Calu3 (cell line): ENCODE data around the gene SCUBE3. TPM values are rescaled to one million over a fixed set of nuclear protein-coding genes. Genes with fewer than 3 reads are reported as not detected.

Source experiments
- BruUV-seq: library from RNA; stranded (reverse); fragments of 400-500 nt; replicated peaks from 2 replicates; lab custom pipeline; 2021; lab: Mats Ljungman, UMichigan
- CTCF ChIA-PET: fragments of 300-600 bp; sonication (Branson Sonifier 250); formaldehyde crosslinking; loops from one replicate; lab custom pipeline; 2022; ENCODE audit warnings: antibody characterized with exemption; lab: Charles Lee
- DNase-seq: peaks from one replicate; pipeline ENCODE4 v3.0.0; 2022
- H3K27ac Mint-ChIP-seq: one replicate; pipeline ENCODE4 v1.8.0; 2022; ENCODE audit warnings: mixed read lengths; ENCODE audit not compliant: unreplicated experiment
- H3K27me3 Mint-ChIP-seq: one replicate; pipeline ENCODE4 v1.8.0; 2022; ENCODE audit warnings: mixed read lengths; ENCODE audit not compliant: unreplicated experiment
- H3K36me3 Mint-ChIP-seq: one replicate; pipeline ENCODE4 v1.8.0; 2022; ENCODE audit warnings: mild to moderate bottlenecking, moderate library complexity, mixed read lengths; ENCODE audit not compliant: insufficient read depth, unreplicated experiment
- H3K4me1 Mint-ChIP-seq: one replicate; pipeline ENCODE4 v1.8.0; 2022; ENCODE audit warnings: mild to moderate bottlenecking, low read depth, mixed read lengths; ENCODE audit not compliant: unreplicated experiment
- H3K4me3 Mint-ChIP-seq: one replicate; pipeline ENCODE4 v1.8.0; 2022; ENCODE audit warnings: mild to moderate bottlenecking, low read depth, moderate library complexity, mixed read lengths; ENCODE audit not compliant: unreplicated experiment
- H3K9me3 Mint-ChIP-seq: one replicate; pipeline ENCODE4 v1.8.0; 2022; ENCODE audit warnings: low read depth, mixed read lengths; ENCODE audit not compliant: unreplicated experiment
- intact Hi-C: fragments of 100-400 bp; cut with micrococcal nuclease; formaldehyde crosslinking; loops from one replicate; pipeline ENCODE4 v1.10.0; 2022; ENCODE audit not compliant: unreplicated experiment
- total RNA-seq: library from RNA; stranded (reverse); gene quantifications from 2 replicates; pipeline ENCODE4 v1.2.3, GENCODE V29; 2022
- TF ChIP-seq, protein P1 (sequence below): fragments of 200-600 bp; IDR thresholded peaks from one replicate; pipeline ENCODE4 v1.8.0; 2022; ENCODE audit warnings: antibody characterized with exemption; ENCODE audit not compliant: unreplicated experiment

Gene SCUBE3
- total RNA-seq, 1 experiment from 2014 or later, result 0.47 TPM

DNA sequence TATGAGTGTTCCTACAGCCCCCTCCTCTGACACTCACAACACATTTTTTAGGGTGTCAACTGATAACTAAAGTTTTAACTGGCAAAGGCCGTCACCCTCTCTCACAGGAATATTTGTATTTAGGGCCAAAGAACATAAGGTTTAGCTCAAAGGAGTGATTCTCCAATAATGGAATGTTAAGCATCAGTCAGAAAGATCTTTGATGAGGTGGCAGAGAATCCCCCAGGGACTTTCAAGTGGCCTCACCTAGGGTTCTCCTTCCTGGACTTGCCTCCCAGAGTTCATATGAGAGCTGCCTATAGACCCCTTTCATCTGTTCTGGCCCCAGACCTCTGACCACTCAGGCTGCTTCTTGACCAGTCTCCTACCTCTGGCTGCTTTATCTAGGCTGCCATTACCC, 7.4 kb upstream of the SCUBE3 start:
- Mint-ChIP-seq H3K4me1 (peaks cover 17% of the 10 kb centered on the region), H3K4me3 (no peak overlapping the region), H3K9me3 (no peaks in the 10 kb centered on the region), H3K27me3 (peaks cover 71% of the 10 kb centered on the region), H3K36me3 (no peaks in the 10 kb centered on the region), H3K27ac (no peak overlapping the region)
- BruUV-seq, result no TSS peak
- CTCF ChIA-PET, result interaction anchor here (1.0 to 7.9 kb wide), 6 partner anchors 35 to 60 kb away, joined by 3 to 74 read pairs (median 5); no protein-coding TSS in a partner anchor
- intact Hi-C loops, result loop anchor here (5.0 kb wide), 1 partner anchor 36 kb away; no protein-coding TSS in a partner anchor
- no peak for DNase-seq
- TF ChIP-seq, protein P1, sequence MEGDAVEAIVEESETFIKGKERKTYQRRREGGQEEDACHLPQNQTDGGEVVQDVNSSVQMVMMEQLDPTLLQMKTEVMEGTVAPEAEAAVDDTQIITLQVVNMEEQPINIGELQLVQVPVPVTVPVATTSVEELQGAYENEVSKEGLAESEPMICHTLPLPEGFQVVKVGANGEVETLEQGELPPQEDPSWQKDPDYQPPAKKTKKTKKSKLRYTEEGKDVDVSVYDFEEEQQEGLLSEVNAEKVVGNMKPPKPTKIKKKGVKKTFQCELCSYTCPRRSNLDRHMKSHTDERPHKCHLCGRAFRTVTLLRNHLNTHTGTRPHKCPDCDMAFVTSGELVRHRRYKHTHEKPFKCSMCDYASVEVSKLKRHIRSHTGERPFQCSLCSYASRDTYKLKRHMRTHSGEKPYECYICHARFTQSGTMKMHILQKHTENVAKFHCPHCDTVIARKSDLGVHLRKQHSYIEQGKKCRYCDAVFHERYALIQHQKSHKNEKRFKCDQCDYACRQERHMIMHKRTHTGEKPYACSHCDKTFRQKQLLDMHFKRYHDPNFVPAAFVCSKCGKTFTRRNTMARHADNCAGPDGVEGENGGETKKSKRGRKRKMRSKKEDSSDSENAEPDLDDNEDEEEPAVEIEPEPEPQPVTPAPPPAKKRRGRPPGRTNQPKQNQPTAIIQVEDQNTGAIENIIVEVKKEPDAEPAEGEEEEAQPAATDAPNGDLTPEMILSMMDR, result no peak

GRCh38 chr6:35208419-35208818, 5.3 kb upstream of the SCUBE3 start:
- CTCF ChIA-PET, result interaction anchor here (0.6 to 7.9 kb wide), 3 partner anchors 32 to 85 kb away, joined by 5 to 74 read pairs (median 6); no protein-coding TSS in a partner anchor
- TF ChIP-seq, protein P1, result no peak
- H3K4me3 Mint-ChIP-seq, result no peak overlapping the region
- H3K27me3 Mint-ChIP-seq, result peaks cover 92% of the 10 kb centered on the region
- BruUV-seq, result no TSS peak
- H3K9me3 Mint-ChIP-seq, result no peaks in the 10 kb centered on the region
- H3K27ac Mint-ChIP-seq, result no peak overlapping the region
- no peak for DNase-seq
- intact Hi-C loops, result loop anchor here (5.0 kb wide), 1 partner anchor 34 kb away; no protein-coding TSS in a partner anchor
- H3K4me1 Mint-ChIP-seq, result peaks cover 17% of the 10 kb centered on the region
- H3K36me3 Mint-ChIP-seq, result peaks cover 8% of the 10 kb centered on the region

- no peak for DNase-seq
- TF ChIP-seq, protein P1, result no peak
- intact Hi-C loops, result loop anchor here (5.0 kb wide), 1 partner anchor 33 kb away; no protein-coding TSS in a partner anchor
- H3K36me3 Mint-ChIP-seq, result peaks cover 8% of the 10 kb centered on the region
- CTCF ChIA-PET, result interaction anchor here (0.6 to 1.1 kb wide), 2 partner anchors 32 to 86 kb away, joined by 4 to 5 read pairs; no protein-coding TSS in a partner anchor
- no peak overlapping the region for H3K4me3 Mint-ChIP-seq
- no peaks in the 10 kb centered on the region for H3K9me3 Mint-ChIP-seq
- H3K27ac Mint-ChIP-seq, result no peak overlapping the region
- H3K4me1 Mint-ChIP-seq, result peaks cover 11% of the 10 kb centered on the region
- peaks cover 95% of the 10 kb centered on the region for H3K27me3 Mint-ChIP-seq
- BruUV-seq, result no TSS peak
These were observed 4.7 kb upstream of the SCUBE3 start for GRCh38 chr6:35209081-35209480.

GRCh38 chr6:35209622-35210247, 4.0 kb upstream of the SCUBE3 start:
- no peaks in the 10 kb centered on the region for H3K9me3 Mint-ChIP-seq
- no TSS peak for BruUV-seq
- TF ChIP-seq, protein P1, result no peak
- no peak overlapping the region for H3K27ac Mint-ChIP-seq
- peaks cover 4% of the 10 kb centered on the region for H3K4me1 Mint-ChIP-seq
- CTCF ChIA-PET, result interaction anchor here (1.1 kb wide), 1 partner anchor 31 kb away, joined by 4 read pairs; no protein-coding TSS in a partner anchor
- H3K27me3 Mint-ChIP-seq, result peaks cover 91% of the 10 kb centered on the region
- intact Hi-C loops, result loop anchor here (5.0 kb wide), 1 partner anchor 33 kb away; no protein-coding TSS in a partner anchor
- no peak overlapping the region for H3K4me3 Mint-ChIP-seq
- peaks cover 8% of the 10 kb centered on the region for H3K36me3 Mint-ChIP-seq
- DNase-seq, result no peak
